ENCODE measurements around the gene LPO. TPM values are rescaled to one million over a fixed set of nuclear protein-coding genes. Genes with fewer than 3 reads are reported as not detected.

LPO gene
- total RNA-seq (2021; ENCODE audit: unreplicated experiment) (not detected), Bru-seq, nascent RNA (percentile 6 among the genes with signal in this experiment), BruChase-seq, experiment 1, labeled RNA remaining after a 2-hour chase (percentile 4 among the genes with signal in this experiment), BruChase-seq, experiment 2, labeled RNA remaining after a 6-hour chase (percentile 2 among the genes with signal in this experiment)
- polyA plus RNA-seq (2012; ENCODE audit: insufficient read length) = 0.16 TPM
- long read RNA-seq = 0 reads

GRCh38 chr17:58238147-58238634 is at the start of gene LPO:
TSS of gene LPO (plus strand) at chr17:58238584. CDS start at chr17:58242980, 4,396 bp downstream.
- no TSS peak for BruUV-seq (replicated peaks)
- no peak within 1 kb of the TSS for H3K27ac ChIP-seq (ENCODE audit: low read length)
- ChIA-PET POLR2A (no interaction called here), CTCF (no interaction called here)
- no peak for TF ChIP-seq POLR2AphosphoS5 (IDR thresholded peaks at IDR 0.05; ENCODE audit: low read depth, low read length)
- TF ChIP-seq REST (IDR thresholded peaks at IDR 0.05; ENCODE audit: insufficient read depth in 1 of 2, low read depth in 2 of 2, low read length in 1 of 2) = no peak
- TF ChIP-seq SIN3A (IDR thresholded peaks at IDR 0.05; ENCODE audit: borderline replicate concordance, insufficient read depth, low read depth, low read length) = no peak
- TF ChIP-seq TCF7L2 (IDR thresholded peaks at IDR 0.05; ENCODE audit: low read depth, low read length) = no peak
- no peak for TF ChIP-seq CTCF (IDR thresholded peaks at IDR 0.05)
- H3K4me1 ChIP-seq (ENCODE audit: control insufficient read depth, insufficient read depth, low read length) = no peaks in the 10 kb centered on the region
- in situ Hi-C loops (cut with HindIII; ENCODE audit: low pct_unique_long_range_greater_than_20kb, low sequenced_read_pairs) = no loop called here
- DNase-seq (ENCODE audit: low read depth, low spot score) = no peak
- no peak for ATAC-seq
- H3K9me3 ChIP-seq (ENCODE audit: control insufficient read depth, insufficient read depth, low read depth, low read length) = no peaks in the 10 kb centered on the region
- H3K4me3 ChIP-seq (ENCODE audit: low read depth in 2 of 2, low read length in 2 of 2) = no peak within 1 kb of the TSS
- H3K27me3 ChIP-seq (ENCODE audit: control insufficient read depth, insufficient read depth, low read length) = peaks cover 24% of the 10 kb centered on the region
- H3K36me3 ChIP-seq (ENCODE audit: control insufficient read depth, insufficient read depth, low read length) = no peaks in the 10 kb centered on the region
- intact Hi-C loops (cut with micrococcal nuclease; ENCODE audit: unreplicated experiment) = no loop called here

- no peak overlapping the region for H3K27ac ChIP-seq (ENCODE audit: low read length)
- no peaks in the 10 kb centered on the region for H3K9me3 ChIP-seq (ENCODE audit: control insufficient read depth, insufficient read depth, low read depth, low read length)
- ChIA-PET POLR2A (no interaction called here), CTCF (interaction anchor here (0.6 to 0.8 kb wide), 2 partner anchors 133 to 328 kb away, joined by 3 to 5 read pairs; no protein-coding TSS in a partner anchor)
- H3K27me3 ChIP-seq (ENCODE audit: control insufficient read depth, insufficient read depth, low read length) = no peaks in the 10 kb centered on the region; the same call in 1 of the 2 replicates
- peak; percentile 75 for ATAC-seq
- no peak overlapping the region for H3K4me3 ChIP-seq (ENCODE audit: low read depth in 2 of 2, low read length in 2 of 2)
- H3K36me3 ChIP-seq (ENCODE audit: control insufficient read depth, insufficient read depth, low read length) = no peaks in the 10 kb centered on the region
- peaks cover 5% of the 10 kb centered on the region; the same call in 1 of the 2 replicates for H3K4me1 ChIP-seq (ENCODE audit: control insufficient read depth, insufficient read depth, low read length)
- intact Hi-C loops (cut with micrococcal nuclease; ENCODE audit: unreplicated experiment) = no loop called here
- BruUV-seq (replicated peaks) = no TSS peak
- in situ Hi-C loops (cut with HindIII; ENCODE audit: low pct_unique_long_range_greater_than_20kb, low sequenced_read_pairs) = no loop called here
- TF ChIP-seq REST (IDR thresholded peaks at IDR 0.05; ENCODE audit: insufficient read depth in 1 of 2, low read depth in 2 of 2, low read length in 1 of 2) (no peak), CTCF (IDR thresholded peaks at IDR 0.05) (no peak), TCF7L2 (IDR thresholded peaks at IDR 0.05; ENCODE audit: low read depth, low read length) (no peak), SIN3A (IDR thresholded peaks at IDR 0.05; ENCODE audit: borderline replicate concordance, insufficient read depth, low read depth, low read length) (no peak)
- DNase-seq (ENCODE audit: low read depth, low spot score) = no peak
Observed at GRCh38 chr17:58189436-58190146, 48.8 kb upstream of the LPO start.

Measured in Panc1 (cell line).